ENCODE measurements around the gene SLC19A2. TPM values are rescaled to one million over a fixed set of nuclear protein-coding genes. Genes with fewer than 3 reads are reported as not detected.

Gene SLC19A2
- total RNA-seq, 1 experiment from 2014 or later = 13.2 TPM

DNA sequence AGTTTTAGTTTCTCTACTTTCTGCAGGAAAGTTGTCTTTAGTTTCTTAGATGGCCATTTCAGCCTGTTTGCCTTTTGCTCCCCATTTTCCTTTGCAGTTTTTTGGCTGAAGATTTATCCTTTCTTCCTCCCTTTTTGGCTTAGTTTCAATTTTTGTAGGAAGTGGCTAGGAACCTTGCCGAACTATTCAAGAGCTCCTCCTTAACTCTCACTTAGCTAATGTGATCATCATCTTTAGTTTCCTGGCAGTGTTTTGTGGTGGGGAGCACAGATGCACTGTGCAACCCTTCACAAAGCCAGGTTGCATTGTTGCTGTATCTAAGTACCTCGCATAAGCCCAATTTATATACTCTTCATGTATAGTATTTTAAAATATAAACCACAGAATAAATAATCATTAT is 29.7 kb downstream of the SLC19A2 start:
- H3K4me1 ChIP-seq (replicated peaks) = peaks cover 3% of the 10 kb centered on the region; the same call in 1 of the 2 replicates
- no peak overlapping the region for H3K27ac ChIP-seq
- no peaks in the 10 kb centered on the region for H3K36me3 ChIP-seq
- no peak overlapping the region for H3K4me3 ChIP-seq
- H3K27me3 ChIP-seq (replicated peaks) = no peaks in the 10 kb centered on the region
- no peaks in the 10 kb centered on the region; the same call in 1 of the 2 replicates for H3K9me3 ChIP-seq (replicated peaks)
- DNase-seq (ENCODE audit: low read depth in 1 of 2, low spot score in 2 of 2) = no peak

DNA sequence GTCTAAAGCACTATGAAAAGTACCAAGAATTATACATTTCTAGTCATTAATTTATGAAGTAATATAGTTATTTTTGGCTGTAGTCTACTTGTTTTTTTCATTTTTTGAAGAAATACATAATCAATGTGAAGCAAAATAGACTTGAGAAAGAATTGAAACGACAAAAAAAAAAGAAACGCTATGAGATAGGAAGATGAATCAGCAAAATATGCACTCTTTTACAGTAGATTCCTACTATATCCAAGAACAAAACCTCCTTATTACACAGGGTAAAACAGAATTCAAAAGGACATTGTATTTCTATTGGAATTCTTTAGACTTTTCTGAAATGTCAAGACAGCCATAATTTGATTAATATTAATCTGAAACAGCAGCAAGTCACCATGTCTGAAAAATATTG is 32.8 kb downstream of the SLC19A2 start:
- Histone ChIP-seq H3K36me3 (no peaks in the 10 kb centered on the region), H3K9me3 (replicated peaks) (no peaks in the 10 kb centered on the region; the same call in 1 of the 2 replicates), H3K4me3 (no peak overlapping the region), H3K4me1 (replicated peaks) (no peaks in the 10 kb centered on the region), H3K27ac (no peak overlapping the region), H3K27me3 (replicated peaks) (no peaks in the 10 kb centered on the region)
- no peak for DNase-seq (ENCODE audit: low read depth in 1 of 2, low spot score in 2 of 2)

DNA sequence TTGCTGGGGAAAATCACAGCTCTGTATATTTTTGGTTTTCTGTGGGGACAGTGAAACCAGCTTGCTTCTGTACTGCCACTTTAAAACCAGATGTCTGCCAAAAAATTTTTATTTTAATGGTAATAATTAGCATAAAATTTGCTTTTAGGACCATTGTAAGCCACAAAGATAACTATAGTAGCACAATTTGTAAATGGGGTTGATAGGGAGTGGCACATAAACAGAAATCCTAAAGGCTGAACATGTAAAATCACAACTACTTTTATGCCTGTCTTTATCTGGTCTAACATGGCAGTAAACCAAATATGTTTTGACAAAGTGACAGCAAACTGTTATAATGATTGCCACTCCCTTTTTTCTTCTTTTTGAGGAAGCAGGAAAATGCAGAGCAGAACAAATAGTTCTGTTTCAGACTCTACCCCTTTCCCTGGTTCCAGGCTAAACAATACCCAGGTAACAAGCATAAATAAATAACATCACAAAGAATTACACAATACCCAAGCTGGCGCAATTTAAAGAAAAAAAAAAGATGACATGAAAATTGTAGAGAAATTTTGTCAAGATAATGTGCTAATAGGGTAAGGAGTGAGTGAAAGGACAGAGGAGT is 34.4 kb downstream of the SLC19A2 start:
- no peak overlapping the region for H3K27ac ChIP-seq
- H3K27me3 ChIP-seq (replicated peaks) = no peaks in the 10 kb centered on the region
- no peaks in the 10 kb centered on the region for H3K36me3 ChIP-seq
- H3K4me1 ChIP-seq (replicated peaks) = no peaks in the 10 kb centered on the region
- H3K9me3 ChIP-seq (replicated peaks) = no peaks in the 10 kb centered on the region; the same call in 1 of the 2 replicates
- H3K4me3 ChIP-seq = no peak overlapping the region
- no peak for DNase-seq (ENCODE audit: low read depth in 1 of 2, low spot score in 2 of 2)

DNA sequence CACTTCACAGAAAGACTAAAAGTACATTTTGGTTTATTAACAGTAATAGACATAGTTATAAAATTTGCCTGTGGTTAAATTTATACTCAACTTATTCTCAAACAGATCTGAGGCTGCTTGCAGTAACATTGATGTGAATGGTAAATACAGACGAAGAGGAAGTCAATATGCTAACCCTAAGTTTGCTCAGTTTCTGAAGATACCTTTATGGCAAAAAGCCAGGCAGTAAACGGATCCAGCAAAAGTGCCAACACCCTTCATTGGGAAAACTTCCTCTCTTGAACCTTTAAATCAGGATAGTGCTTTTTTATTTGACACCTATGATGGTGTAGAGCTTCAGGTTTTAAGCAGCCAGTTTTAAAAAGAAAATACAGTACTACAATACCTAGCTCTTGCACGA is 41.8 kb downstream of the SLC19A2 start:
- DNase-seq (ENCODE audit: low read depth in 1 of 2, low spot score in 2 of 2) = no peak

DNA sequence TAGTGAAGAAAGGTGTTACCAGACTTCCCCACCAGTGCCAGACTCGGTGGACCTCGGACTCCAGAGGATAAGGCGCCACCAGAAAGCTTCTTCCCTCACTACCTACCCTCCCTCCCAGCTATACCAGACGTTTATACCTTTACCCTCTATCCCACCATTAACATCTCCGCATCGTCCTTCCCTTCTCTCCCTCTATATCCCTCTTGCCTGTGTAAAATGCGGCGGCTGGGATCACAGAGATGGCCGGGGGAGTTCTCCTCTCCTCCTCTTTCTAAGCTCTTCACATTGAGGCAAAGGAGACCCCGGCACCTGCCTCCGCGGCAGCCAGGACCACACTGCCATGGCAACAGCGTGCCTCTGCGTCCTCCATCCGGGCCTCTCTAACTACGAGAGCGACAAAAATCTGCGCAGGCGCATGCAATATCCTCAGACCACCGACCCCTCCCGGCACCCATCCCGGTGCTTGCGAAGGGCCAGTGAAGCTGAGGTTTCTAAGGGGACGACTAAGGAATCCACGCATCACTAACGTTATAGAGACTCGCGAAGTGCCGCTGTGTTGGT is 58.6 kb downstream of the SLC19A2 start, which contains the start of gene CCDC181:
Gene CCDC181 (minus strand): TSS at position 394 of the 561 bp plus-strand sequence. CDS start 2,547 bp downstream, outside the sequence.
- H3K9me3 ChIP-seq (replicated peaks) = no peaks in the 10 kb centered on the region
- peak within 1 kb of the TSS; percentile 19 for H3K4me3 ChIP-seq
- peaks cover 3% of the 10 kb centered on the region; the same call in 1 of the 2 replicates for H3K4me1 ChIP-seq (replicated peaks)
- no peak within 1 kb of the TSS for H3K27ac ChIP-seq
- peaks cover 21% of the 10 kb centered on the region; the same call in 1 of the 2 replicates for H3K27me3 ChIP-seq (replicated peaks)
- H3K36me3 ChIP-seq = no peaks in the 10 kb centered on the region
- DNase-seq (ENCODE audit: low read depth in 1 of 2, low spot score in 2 of 2) = peak; percentile 11 to 57

More for the DNA sequence above, 41.8 kb downstream of the SLC19A2 start:
- H3K27me3 ChIP-seq (replicated peaks) = no peaks in the 10 kb centered on the region
- H3K27ac ChIP-seq = no peak overlapping the region
- no peaks in the 10 kb centered on the region for H3K36me3 ChIP-seq
- no peaks in the 10 kb centered on the region for H3K4me1 ChIP-seq (replicated peaks)
- no peaks in the 10 kb centered on the region for H3K9me3 ChIP-seq (replicated peaks)
- no peak overlapping the region for H3K4me3 ChIP-seq

DNA sequence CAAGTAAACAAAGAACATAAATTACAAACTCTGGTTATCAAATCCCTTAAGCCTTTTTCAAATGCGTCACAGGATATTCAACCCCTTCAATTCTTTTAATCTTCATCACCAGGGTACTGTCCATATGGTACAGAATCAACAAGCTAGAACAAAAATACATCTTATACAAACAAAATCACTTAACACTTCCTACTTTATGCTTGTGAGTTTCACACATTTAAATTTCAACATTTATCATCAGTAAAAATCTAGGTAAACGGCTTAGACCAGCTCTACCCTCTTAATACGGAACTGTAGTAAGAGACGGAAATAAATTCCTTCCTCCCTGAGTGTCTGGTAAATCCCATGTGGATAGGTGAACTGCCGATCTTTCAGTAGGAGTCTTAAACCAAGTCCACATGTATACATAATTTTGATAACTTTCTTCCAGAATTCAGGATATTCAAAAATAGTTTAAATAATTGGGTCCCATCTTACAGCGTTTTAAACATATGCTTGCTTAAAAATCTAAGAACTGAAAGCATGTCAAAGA is 59.5 kb downstream of the SLC19A2 start:
- Histone ChIP-seq H3K4me3 (no peak overlapping the region), H3K9me3 (replicated peaks) (no peaks in the 10 kb centered on the region), H3K4me1 (replicated peaks) (peaks cover 3% of the 10 kb centered on the region; the same call in 1 of the 2 replicates)

DNA sequence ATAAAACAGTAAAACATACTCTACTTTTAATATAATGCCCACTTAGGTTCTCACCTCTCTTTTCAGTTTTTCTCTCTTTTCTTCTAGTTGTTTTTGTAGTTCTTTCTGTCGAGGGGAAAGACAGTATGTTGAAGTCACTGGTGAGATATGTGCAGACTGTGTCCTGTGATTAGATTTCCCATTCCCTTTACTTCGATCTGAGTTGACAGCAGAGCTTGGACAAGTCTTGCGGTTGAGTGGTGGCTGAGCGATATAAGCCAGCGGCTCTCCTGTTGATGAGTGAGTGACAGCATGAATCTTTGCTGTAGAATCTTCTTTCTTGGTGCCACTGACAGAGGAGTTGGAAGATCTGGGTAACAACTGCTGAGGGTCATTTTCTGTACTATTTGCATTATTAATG is 64.4 kb downstream of the SLC19A2 start:
- no peaks in the 10 kb centered on the region for H3K9me3 ChIP-seq (replicated peaks)
- no peak for DNase-seq (ENCODE audit: low read depth in 1 of 2, low spot score in 2 of 2)
- H3K4me3 ChIP-seq = no peak overlapping the region

More for the DNA sequence above, 59.5 kb downstream of the SLC19A2 start:
- H3K36me3 ChIP-seq = no peaks in the 10 kb centered on the region
- DNase-seq (ENCODE audit: low read depth in 1 of 2, low spot score in 2 of 2) = no peak
- H3K27ac ChIP-seq = no peak overlapping the region
- H3K27me3 ChIP-seq (replicated peaks) = peaks cover 21% of the 10 kb centered on the region; the same call in 1 of the 2 replicates

DNA sequence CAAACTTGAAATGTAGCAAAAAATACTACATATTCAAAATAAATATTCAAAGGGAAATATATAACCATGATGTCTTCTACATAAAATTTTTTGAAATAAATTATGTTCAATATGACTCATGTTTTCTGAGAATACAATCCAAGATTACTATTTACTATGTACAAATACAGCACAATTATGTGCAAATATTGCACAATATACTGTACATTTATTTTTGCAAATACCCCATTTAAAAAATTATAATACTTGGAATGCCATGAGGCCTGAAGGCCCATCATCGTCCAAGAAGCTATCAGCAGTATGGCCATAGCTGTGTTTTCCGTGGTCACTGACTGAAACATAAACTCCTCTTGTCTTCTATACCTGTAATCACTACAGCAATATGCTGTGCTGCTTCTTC is 70.8 kb downstream of the SLC19A2 start:
- no peaks in the 10 kb centered on the region for H3K27me3 ChIP-seq (replicated peaks)
- H3K4me3 ChIP-seq = no peak overlapping the region
- no peaks in the 10 kb centered on the region for H3K9me3 ChIP-seq (replicated peaks)
- H3K4me1 ChIP-seq (replicated peaks) = no peaks in the 10 kb centered on the region
- H3K36me3 ChIP-seq = no peaks in the 10 kb centered on the region
- no peak for DNase-seq (ENCODE audit: low read depth in 1 of 2, low spot score in 2 of 2)
- H3K27ac ChIP-seq = no peak overlapping the region

More for the DNA sequence above, 64.4 kb downstream of the SLC19A2 start:
- H3K36me3 ChIP-seq = no peaks in the 10 kb centered on the region
- 0 out of 2 replicates have a peak, but pooled peaks cover 7% of the 10 kb centered on the region for H3K27me3 ChIP-seq (replicated peaks)
- H3K4me1 ChIP-seq (replicated peaks) = no peaks in the 10 kb centered on the region
- no peak overlapping the region for H3K27ac ChIP-seq

Other genes starting within 250 kb of the SLC19A2 start
- gene NME7, start 118.1 kb downstream of the SLC19A2 start, total RNA-seq (2014; rRNA removed; shearing (Covaris generic)) = 20.6 and 44.6 TPM in 2 replicates
- 36.3 and 37.1 TPM in 2 replicates for gene BLZF1, start 117.7 kb downstream of the SLC19A2 start, total RNA-seq (2014; rRNA removed; shearing (Covaris generic))
- gene CCDC181, start 58.5 kb downstream of the SLC19A2 start, total RNA-seq (2014; rRNA removed; shearing (Covaris generic)) = 0.16 and 0.72 TPM in 2 replicates
- not detected in 2 replicates for gene F5, start 100.5 kb upstream of the SLC19A2 start, total RNA-seq (2014; rRNA removed; shearing (Covaris generic))
- not detected in 2 replicates for gene SELP, start 144.2 kb upstream of the SLC19A2 start, total RNA-seq (2014; rRNA removed; shearing (Covaris generic))
- 0.58 TPM in 1 of 2 replicates, not detected in the other for gene SELL, start 225.7 kb upstream of the SLC19A2 start, total RNA-seq (2014; rRNA removed; shearing (Covaris generic))
- 0.21 and 0.22 TPM in 2 replicates for gene SELE, start 248.1 kb upstream of the SLC19A2 start, total RNA-seq (2014; rRNA removed; shearing (Covaris generic))

Data from SJSA1 (cell line).